Brain microvascular endothelial cell (primary cell): ENCODE results near the gene GPC5.
"Not testable (repeated sequence)": the region's sequence is repeated elsewhere in the genome, so short reads cannot be mapped to it uniquely, and the experiment has no call there.

Source experiments
- DNase-seq: peaks from one replicate; pipeline ENCODE4 v3.0.0-alpha.2; 2020
- H3K27ac ChIP-seq: fragments of 250-450 bp; sonication (Bioruptor Pico); 2 replicates; pipeline ENCODE4 v1.5.1; 2020; ENCODE audit warnings: mild to moderate bottlenecking, moderate library complexity
- H3K27me3 ChIP-seq: fragments of 250-450 bp; sonication (Bioruptor Pico); replicated peaks from 2 replicates; pipeline ENCODE4 v1.5.1; 2020; ENCODE audit warnings: mild to moderate bottlenecking
- H3K36me3 ChIP-seq: fragments of 250-450 bp; sonication (Bioruptor Pico); replicated peaks from 2 replicates; pipeline ENCODE4 v1.5.1; 2020; ENCODE audit warnings: mild to moderate bottlenecking
- H3K4me3 ChIP-seq: 2 replicates; pipeline ENCODE4 v1.5.1; 2011; ENCODE audit warnings: low read depth, mild to moderate bottlenecking, control low read depth, low read length, moderate library complexity
- in situ Hi-C: cut with HindIII; loops from 2 replicates; pipeline ENCODE4 v1.10.0; 2017; ENCODE audit warnings: low sequenced_read_pairs, low pct_ligation_motif_present
- TF ChIP-seq, protein P1 (sequence below): IDR thresholded peaks from 2 replicates; pipeline ENCODE4 v1.5.1; 2011; ENCODE audit warnings: low read depth, mild to moderate bottlenecking, moderate library complexity, low read length, control low read depth, inconsistent platforms; ENCODE audit errors: missing control alignments

GPC5 gene

DNA sequence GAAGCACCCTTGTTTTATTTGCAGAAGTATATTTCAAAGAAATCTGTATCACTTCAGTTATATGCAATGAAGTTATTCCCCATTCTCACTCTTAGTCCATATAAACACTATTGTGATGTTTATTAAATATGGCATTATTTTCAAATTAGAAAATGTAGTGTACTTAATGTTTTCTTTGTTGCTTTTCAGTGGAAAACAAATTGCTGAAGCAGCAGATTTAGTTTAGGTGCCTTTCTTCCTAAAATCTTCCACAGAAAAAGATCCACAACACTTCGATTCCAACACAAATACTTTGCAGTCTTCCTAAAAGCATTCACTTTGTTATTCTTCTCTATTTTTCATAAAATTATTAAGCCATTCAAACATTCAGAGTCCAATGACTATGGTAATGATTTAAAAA is 1336.1 kb downstream of the GPC5 start:
- Histone ChIP-seq H3K27ac (no peak overlapping the region), H3K36me3 (no peaks in the 10 kb centered on the region), H3K27me3 (no peaks in the 10 kb centered on the region), H3K4me3 (no peak overlapping the region)
- TF ChIP-seq, protein P1, sequence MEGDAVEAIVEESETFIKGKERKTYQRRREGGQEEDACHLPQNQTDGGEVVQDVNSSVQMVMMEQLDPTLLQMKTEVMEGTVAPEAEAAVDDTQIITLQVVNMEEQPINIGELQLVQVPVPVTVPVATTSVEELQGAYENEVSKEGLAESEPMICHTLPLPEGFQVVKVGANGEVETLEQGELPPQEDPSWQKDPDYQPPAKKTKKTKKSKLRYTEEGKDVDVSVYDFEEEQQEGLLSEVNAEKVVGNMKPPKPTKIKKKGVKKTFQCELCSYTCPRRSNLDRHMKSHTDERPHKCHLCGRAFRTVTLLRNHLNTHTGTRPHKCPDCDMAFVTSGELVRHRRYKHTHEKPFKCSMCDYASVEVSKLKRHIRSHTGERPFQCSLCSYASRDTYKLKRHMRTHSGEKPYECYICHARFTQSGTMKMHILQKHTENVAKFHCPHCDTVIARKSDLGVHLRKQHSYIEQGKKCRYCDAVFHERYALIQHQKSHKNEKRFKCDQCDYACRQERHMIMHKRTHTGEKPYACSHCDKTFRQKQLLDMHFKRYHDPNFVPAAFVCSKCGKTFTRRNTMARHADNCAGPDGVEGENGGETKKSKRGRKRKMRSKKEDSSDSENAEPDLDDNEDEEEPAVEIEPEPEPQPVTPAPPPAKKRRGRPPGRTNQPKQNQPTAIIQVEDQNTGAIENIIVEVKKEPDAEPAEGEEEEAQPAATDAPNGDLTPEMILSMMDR: no peak
- DNase-seq: no peak
- in situ Hi-C loops: no loop called here

GRCh38 chr13:92735909-92736308 is 1337.5 kb downstream of the GPC5 start:
- no peaks in the 10 kb centered on the region for H3K36me3 ChIP-seq
- H3K27me3 ChIP-seq: no peaks in the 10 kb centered on the region
- in situ Hi-C loops: no loop called here
- TF ChIP-seq, protein P1: no peak
- no peak overlapping the region for H3K27ac ChIP-seq
- no peak for DNase-seq
- no peak overlapping the region for H3K4me3 ChIP-seq

DNA sequence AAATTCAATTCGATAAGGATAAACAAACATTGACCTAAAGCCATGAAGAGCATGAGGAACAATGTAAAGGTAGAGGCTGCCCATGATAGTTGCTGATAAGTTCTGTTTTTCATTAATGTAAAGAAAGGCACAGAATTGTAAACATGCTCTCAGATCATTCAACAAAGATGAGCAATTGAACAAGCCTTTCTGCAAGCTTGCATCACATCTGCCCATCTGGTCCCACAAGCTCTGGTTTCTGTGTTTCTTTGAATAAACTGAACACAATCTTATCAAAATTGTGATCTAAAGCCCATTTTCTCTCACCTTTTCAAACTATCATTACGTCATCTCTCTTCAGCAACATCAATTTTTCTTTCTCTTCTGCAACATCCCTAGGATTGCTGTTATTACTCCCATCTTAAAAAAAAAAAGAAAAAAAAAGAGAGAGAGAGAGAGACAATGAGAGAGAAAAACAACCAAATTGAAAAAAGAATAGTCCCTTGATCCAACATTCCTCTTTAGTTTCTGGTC is 1340.9 kb downstream of the GPC5 start:
- in situ Hi-C loops: no loop called here
- no peaks in the 10 kb centered on the region for H3K27me3 ChIP-seq
- DNase-seq: no peak
- H3K27ac ChIP-seq: no peak overlapping the region
- H3K36me3 ChIP-seq: no peaks in the 10 kb centered on the region
- TF ChIP-seq, protein P1: no peak
- H3K4me3 ChIP-seq: no peak overlapping the region

DNA sequence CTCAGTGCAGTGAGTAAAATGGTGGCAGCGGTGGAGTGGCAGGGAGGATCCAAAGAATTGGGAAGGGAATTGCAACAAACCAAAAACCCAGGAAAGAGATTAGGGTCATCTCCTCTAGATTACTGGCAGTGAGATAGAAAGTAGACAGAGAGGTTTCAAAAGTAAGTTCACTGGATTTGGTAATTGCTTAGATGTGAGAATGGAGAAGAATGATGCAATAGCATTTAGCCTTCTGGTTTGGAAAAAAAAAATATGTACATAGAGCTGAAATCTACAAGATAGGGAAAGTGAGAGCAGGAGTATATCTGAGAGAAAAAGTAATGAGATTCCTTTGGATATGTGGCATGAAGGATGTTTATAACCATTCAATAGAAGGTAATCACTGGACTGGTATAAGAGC is 1345.6 kb downstream of the GPC5 start:
- H3K36me3 ChIP-seq: no peaks in the 10 kb centered on the region
- H3K27ac ChIP-seq: no peak overlapping the region
- in situ Hi-C loops: no loop called here
- TF ChIP-seq, protein P1: no peak
- DNase-seq: no peak
- H3K27me3 ChIP-seq: no peaks in the 10 kb centered on the region
- H3K4me3 ChIP-seq: no peak overlapping the region

DNA sequence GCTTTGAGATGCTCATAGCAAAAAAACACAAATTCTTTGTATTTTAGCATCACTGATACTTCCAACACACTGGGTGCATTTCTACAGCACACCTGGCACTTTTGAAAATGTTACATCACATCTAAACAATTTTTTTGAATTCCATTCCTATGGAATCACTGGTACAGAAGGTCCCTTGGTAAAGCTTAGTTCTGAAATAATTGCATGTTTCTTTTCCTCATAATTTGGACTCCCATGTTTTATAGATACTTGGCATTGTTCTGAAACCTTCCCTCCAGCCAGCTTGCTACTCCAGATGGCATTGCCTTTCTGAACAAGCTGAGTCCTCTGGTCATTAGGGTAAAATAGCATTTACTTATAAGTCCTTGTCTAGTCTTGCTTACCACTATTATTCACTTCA is 1346.8 kb downstream of the GPC5 start:
- Histone ChIP-seq H3K27me3 (no peaks in the 10 kb centered on the region), H3K4me3 (no peak overlapping the region), H3K36me3 (no peaks in the 10 kb centered on the region), H3K27ac (no peak overlapping the region)
- TF ChIP-seq, protein P1: no peak
- in situ Hi-C loops: no loop called here
- DNase-seq: no peak

DNA sequence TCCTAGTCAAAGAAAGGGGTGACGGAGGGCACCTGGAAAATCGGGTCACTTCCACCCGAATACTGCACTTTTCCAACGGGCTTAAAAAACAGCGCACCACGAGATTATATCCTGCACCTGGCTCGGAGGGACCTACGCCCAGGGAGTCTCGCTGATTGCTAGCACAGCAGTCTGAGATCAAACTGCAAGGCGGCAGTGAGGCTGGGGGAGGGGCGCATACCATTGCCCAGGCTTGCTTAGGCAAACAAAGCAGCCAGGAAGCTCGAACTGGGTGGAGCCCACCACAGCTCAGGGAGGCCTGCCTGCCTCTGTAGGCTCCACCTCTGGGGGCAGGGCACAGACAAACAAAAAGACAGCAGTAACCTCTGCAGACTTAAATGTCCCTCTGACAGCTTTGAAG is 1354.3 kb downstream of the GPC5 start:
- in situ Hi-C loops, H3K27ac ChIP-seq, DNase-seq, H3K27me3 ChIP-seq, H3K36me3 ChIP-seq, H3K4me3 ChIP-seq: not testable (repeated sequence)
